IMR-90 (cell line): ENCODE results near the gene SLC39A11. TPM values are rescaled to one million over a fixed set of nuclear protein-coding genes. Genes with fewer than 3 reads are reported as not detected.

Source experiments
- ATAC-seq: fragments of 200-7000 bp; cut with Tn5 transposase; 2 replicates; pipeline ENCODE4 v1.9.1; 2020; ENCODE audit warnings: low read depth, mild to moderate bottlenecking, moderate library complexity
- BruUV-seq: library from RNA; stranded (reverse); fragments of 400-500 nt; replicated peaks from 2 replicates; lab custom pipeline; 2021; lab: Mats Ljungman, UMichigan
- CTCF ChIA-PET: fragments of 300-600 bp; formaldehyde crosslinking; extraction: SDS; loops from one replicate; lab custom pipeline; 2021; ENCODE audit warnings: antibody characterized with exemption; lab: Yijun Ruan, JAX
- POLR2A ChIA-PET: fragments of 300-600 bp; sonication (Branson Sonifier 250); formaldehyde crosslinking; loops from one replicate; lab custom pipeline; 2022; ENCODE audit warnings: antibody characterized with exemption; ENCODE audit not compliant: unreplicated experiment; lab: Charles Lee
- DNase-seq: peaks from one replicate; pipeline ENCODE4 v3.0.0; 2013
- H2AFZ ChIP-seq: replicated peaks from 2 replicates; pipeline ENCODE3; 2013; ENCODE audit warnings: low read length, mild to moderate bottlenecking; ENCODE audit not compliant: poor library complexity
- H2AK5ac ChIP-seq: 2 replicates; pipeline ENCODE4 v1.6.1; 2013; ENCODE audit warnings: low read depth, low read length, inconsistent platforms
- H2AK9ac ChIP-seq: replicated peaks from 2 replicates; pipeline ENCODE3; 2013; ENCODE audit warnings: mild to moderate bottlenecking, low read depth, low read length, moderate library complexity; ENCODE audit not compliant: poor library complexity
- H2BK120ac ChIP-seq: 2 replicates; pipeline ENCODE4 v1.6.1; 2013; ENCODE audit warnings: low read depth, low read length, inconsistent platforms
- H2BK15ac ChIP-seq: 3 replicates; pipeline ENCODE4 v1.6.1; 2013; ENCODE audit warnings: low read depth, low read length, inconsistent platforms
- H2BK20ac ChIP-seq: 2 replicates; pipeline ENCODE4 v1.6.1; 2013; ENCODE audit warnings: low read depth, mild to moderate bottlenecking, inconsistent platforms, low read length, moderate library complexity
- H2BK5ac ChIP-seq: 2 replicates; pipeline ENCODE4 v1.6.1; 2013; ENCODE audit warnings: mild to moderate bottlenecking, low read depth, low read length, inconsistent platforms; ENCODE audit not compliant: poor library complexity, severe bottlenecking
- H3K14ac ChIP-seq: replicated peaks from 2 replicates; pipeline ENCODE4 v1.6.1; 2013; ENCODE audit warnings: low read depth, low read length, inconsistent platforms
- H3K18ac ChIP-seq: 2 replicates; pipeline ENCODE4 v1.6.1; 2013; ENCODE audit warnings: low read depth, low read length, control low read depth
- H3K23ac ChIP-seq: 2 replicates; pipeline ENCODE4 v1.6.1; 2013; ENCODE audit warnings: low read depth, low read length, inconsistent platforms
- H3K27ac ChIP-seq: 2 replicates; pipeline ENCODE4 v1.5.1; 2013; ENCODE audit warnings: mild to moderate bottlenecking, control low read depth, low read length; ENCODE audit not compliant: insufficient read depth
- H3K27me3 ChIP-seq: 2 replicates; pipeline ENCODE4 v1.6.1; 2013; ENCODE audit warnings: low read length; ENCODE audit not compliant: control insufficient read depth, insufficient read depth
- H3K36me3 ChIP-seq: 2 replicates; pipeline ENCODE4 v1.6.1; 2013; ENCODE audit warnings: low read length, mixed read lengths; ENCODE audit not compliant: control insufficient read depth, insufficient read depth
- H3K4ac ChIP-seq: 2 replicates; pipeline ENCODE4 v1.6.1; 2013; ENCODE audit warnings: low read depth, low read length, inconsistent platforms
- H3K4me1 ChIP-seq: 2 replicates; pipeline ENCODE4 v1.6.1; 2013; ENCODE audit warnings: low read length, mixed read lengths; ENCODE audit not compliant: control insufficient read depth, insufficient read depth
- H3K4me2 ChIP-seq: 2 replicates; pipeline ENCODE4 v1.6.1; 2013; ENCODE audit warnings: low read depth, mild to moderate bottlenecking, control low read depth, low read length, moderate library complexity
- H3K4me3 ChIP-seq: 2 replicates; pipeline ENCODE4 v1.5.1; 2013; ENCODE audit warnings: low read depth, mild to moderate bottlenecking, control low read depth, low read length, moderate library complexity; ENCODE audit not compliant: insufficient read depth
- H3K56ac ChIP-seq: 2 replicates; pipeline ENCODE4 v1.6.1; 2013; ENCODE audit warnings: low read length, inconsistent platforms; ENCODE audit not compliant: insufficient read depth; ENCODE audit errors: extremely low read depth
- H3K79me1 ChIP-seq, 2 experiments: 2 replicates each; pipeline ENCODE4 v1.6.1; 2013; ENCODE audit warnings: low read length in 2 of 2, inconsistent platforms in 1 of 2, low read depth in 1 of 2
- H3K9ac ChIP-seq: 2 replicates; pipeline ENCODE4 v1.6.1; 2013; ENCODE audit warnings: low read depth, low read length, control low read depth
- H3K9me1 ChIP-seq: 2 replicates; pipeline ENCODE4 v1.6.1; 2013; ENCODE audit warnings: low read length, inconsistent platforms; ENCODE audit not compliant: insufficient read depth
- H3K9me3 ChIP-seq: 2 replicates; pipeline ENCODE4 v1.6.1; 2013; ENCODE audit warnings: low read length; ENCODE audit not compliant: control insufficient read depth, insufficient read depth
- H4K20me1 ChIP-seq: 2 replicates; pipeline ENCODE4 v1.6.1; 2013; ENCODE audit warnings: low read length, inconsistent platforms; ENCODE audit not compliant: insufficient read depth
- H4K5ac ChIP-seq: 2 replicates; pipeline ENCODE4 v1.6.1; 2013; ENCODE audit warnings: mild to moderate bottlenecking, low read depth, low read length, control low read depth
- H4K8ac ChIP-seq, 2 experiments: 2 replicates each; pipeline ENCODE4 v1.6.1; 2013; ENCODE audit warnings: low read depth in 2 of 2, low read length in 2 of 2, control low read depth in 1 of 2, inconsistent platforms in 1 of 2
- H4K91ac ChIP-seq: 2 replicates; pipeline ENCODE4 v1.6.1; 2013; ENCODE audit warnings: low read depth, low read length, inconsistent platforms; ENCODE audit not compliant: insufficient read depth
- MAZ ChIP-seq: IDR thresholded peaks from 2 replicates; pipeline ENCODE4 v1.6.1; 2012; ENCODE audit warnings: low read depth, mild to moderate bottlenecking, low read length, improper control_type of control experiment, moderate library complexity, borderline replicate concordance
- RCOR1 ChIP-seq: IDR thresholded peaks from 2 replicates; pipeline ENCODE4 v1.6.1; 2012; ENCODE audit warnings: mild to moderate bottlenecking, low read length, improper control_type of control experiment; ENCODE audit not compliant: insufficient replicate concordance
- WGBS, 2 experiments: methylation state at CpG; one replicate each; pipeline versions ENCODE4 v1.1.5 to v1.1.7; 2013; ENCODE audit warnings: missing lambda C conversion rate in 2 of 2; ENCODE audit not compliant: insufficient read length in 1 of 2; ENCODE audit errors: extremely low coverage in 2 of 2; 5-methylcytosine and 5-hydroxymethylcytosine counted together
- dilution Hi-C: fragments of 300-500 bp; cut with HindIII; formaldehyde crosslinking; loops from one replicate; pipeline ENCODE4 v1.14.3; 2018; ENCODE audit warnings: low sequenced_read_pairs; ENCODE audit not compliant: unreplicated experiment
- in situ Hi-C: fragments of 300-500 bp; cut with MboI; formaldehyde crosslinking; loops from 3 replicates; pipeline ENCODE4 v1.14.3; 2019; ENCODE audit warnings: low sequenced_read_pairs, inconsistent platforms, mixed read lengths
- intact Hi-C: fragments of 100-400 bp; cut with micrococcal nuclease; formaldehyde crosslinking; loops from 2 replicates; pipeline ENCODE4 v1.10.0; 2022
- polyA plus RNA-seq, 3 experiments: library from polyadenylated mRNA; depleted of rRNA; stranded (reverse); fragments of >200 nt; gene quantifications; 2 replicates each; pipeline ENCODE4 v1.2.3, GENCODE V29; 2012; ENCODE audit warnings: low replicate concordance in 1 of 3
- total RNA-seq: library from RNA; depleted of rRNA; stranded (reverse); fragments of >200 nt; gene quantifications from 2 replicates; pipeline ENCODE4 v1.2.3, GENCODE V29; 2012

Gene SLC39A11
- total and polyA plus RNA-seq, 2 of the 4 experiments (the other 2 are of a cell fraction): 8.8 to 14.3 TPM

- 90% methylated on average over 4 of the region's 5 CpGs; no CpG with 5 or more reads in 1 of the 2 experiments for WGBS, 2 experiments
- peak overlapping the region; percentile 76 for H2AK9ac ChIP-seq
- 0 out of 2 replicates have a peak, but pooled peaks cover 2% of the 10 kb centered on the region for H3K9me1 ChIP-seq
- H2BK20ac ChIP-seq: no peak overlapping the region
- no peak overlapping the region for H3K27ac ChIP-seq
- POLR2A ChIA-PET: no interaction called here
- no peak overlapping the region for H3K4me2 ChIP-seq
- TF ChIP-seq MAZ (no peak), RCOR1 (no peak)
- H3K18ac ChIP-seq: no peak overlapping the region
- H4K20me1 ChIP-seq: no peaks in the 10 kb centered on the region
- no peak overlapping the region for H2BK5ac ChIP-seq
- H3K4me3 ChIP-seq: no peak overlapping the region
- no peak overlapping the region for H4K91ac ChIP-seq
- no TSS peak for BruUV-seq
- intact Hi-C loops: no loop called here
- no peak overlapping the region for H4K8ac ChIP-seq
- no peak for DNase-seq
- dilution Hi-C loops: no loop called here
- H2BK15ac ChIP-seq: no peak overlapping the region
- no peak overlapping the region for H2AK5ac ChIP-seq
- no peak overlapping the region for H2AFZ ChIP-seq
- no peaks in the 10 kb centered on the region for H3K27me3 ChIP-seq
- CTCF ChIA-PET: no interaction called here
- no peaks in the 10 kb centered on the region for H3K36me3 ChIP-seq
- no peak for ATAC-seq
- no peak overlapping the region for H3K9ac ChIP-seq
- H3K9me3 ChIP-seq: no peaks in the 10 kb centered on the region
- H3K23ac ChIP-seq: no peak overlapping the region
- no peaks in the 10 kb centered on the region for H3K79me1 ChIP-seq
- in situ Hi-C loops: no loop called here
- no peak overlapping the region for H4K5ac ChIP-seq
- no peak overlapping the region for H2BK120ac ChIP-seq
- no peak overlapping the region for H3K14ac ChIP-seq
- peaks cover 3% of the 10 kb centered on the region; the same call in 1 of the 2 replicates for H3K4me1 ChIP-seq
- no peak overlapping the region for H3K4ac ChIP-seq
- no peak overlapping the region for H3K56ac ChIP-seq
These were observed 345.0 kb downstream of the SLC39A11 start for GRCh38 chr17:72747501-72747900.
